Endothelial cell of umbilical vein (primary cell): ENCODE measurements around the gene MFSD6L. TPM values are rescaled to one million over a fixed set of nuclear protein-coding genes. Genes with fewer than 3 reads are reported as not detected.

Experiments
- BruUV-seq: library from RNA; stranded (reverse); fragments of 400-500 nt; replicated peaks from 2 replicates; lab custom pipeline; 2021; lab: Mats Ljungman, UMichigan
- CTCF ChIA-PET: fragments of 300-600, 350-600 bp; sonication (Branson Sonifier 250); formaldehyde crosslinking; loops from one replicate; lab custom pipeline; 2021; ENCODE audit warnings: antibody characterized with exemption, inconsistent platforms; lab: Charles Lee
- POLR2A ChIA-PET: fragments of 300-600, 350-600 bp; sonication (Branson Sonifier 250); formaldehyde crosslinking; loops from one replicate; lab custom pipeline; 2021; ENCODE audit warnings: antibody characterized with exemption, inconsistent platforms; lab: Charles Lee
- DNase-seq: peaks from one replicate; pipeline ENCODE4 v3.0.0-alpha.2; 2011; ENCODE audit warnings: low read depth, low spot score
- FAIRE-seq: peaks from 2 replicates; lab custom pipeline; 2011; peaks lifted over from hg19 to GRCh38; lab: Jason Lieb, UNC
- H2AFZ ChIP-seq: 2 replicates; pipeline ENCODE4 v1.6.0; 2012; ENCODE audit warnings: low read depth, low read length, control low read depth, inconsistent platforms
- H3K27ac ChIP-seq: 2 replicates; pipeline ENCODE4 v1.5.1; 2011; ENCODE audit warnings: low read depth, mild to moderate bottlenecking, control low read depth, low read length, moderate library complexity; ENCODE audit not compliant: insufficient read depth
- H3K27me3 ChIP-seq, 2 experiments: 2 replicates each; pipeline versions ENCODE4 v1.6.0 to v1.6.1; 2011; ENCODE audit warnings: low read length in 2 of 2, mixed read lengths in 1 of 2; ENCODE audit not compliant: control insufficient read depth in 2 of 2, insufficient read depth in 2 of 2
- H3K36me3 ChIP-seq, 2 experiments: 2 replicates in 1 of 2; 3 replicates in 1 of 2; pipeline ENCODE4 v1.5.1; 2011; ENCODE audit warnings: low read length in 2 of 2, mild to moderate bottlenecking in 1 of 2, moderate library complexity in 1 of 2; ENCODE audit not compliant: control insufficient read depth in 2 of 2, insufficient read depth in 2 of 2; ENCODE audit errors: extremely low read depth in 1 of 2
- H3K4me1 ChIP-seq: 3 replicates; pipeline ENCODE4 v1.5.1; 2011; ENCODE audit warnings: mild to moderate bottlenecking, low read length; ENCODE audit not compliant: control insufficient read depth, insufficient read depth; ENCODE audit errors: extremely low read depth
- H3K4me2 ChIP-seq: 2 replicates; pipeline ENCODE4 v1.6.1; 2011; ENCODE audit warnings: low read length, control low read depth, mixed read lengths; ENCODE audit not compliant: insufficient read depth
- H3K4me3 ChIP-seq, 3 experiments: fragments of 200-600 bp in 1 of 3; sonication (generic), shearing (Covaris generic) in 1 of 3; replicated peaks in 1 of 3; 2 replicates each; pipeline ENCODE4 v1.5.1; 2011 to 2016; ENCODE audit warnings: control low read depth in 3 of 3, low read length in 3 of 3, mild to moderate bottlenecking in 2 of 3, inconsistent platforms in 1 of 3, low read depth in 1 of 3, moderate library complexity in 1 of 3; ENCODE audit not compliant: insufficient read depth in 1 of 3
- H3K79me2 ChIP-seq: 2 replicates; pipeline ENCODE4 v1.6.0; 2012; ENCODE audit warnings: low read length, inconsistent platforms; ENCODE audit not compliant: control insufficient read depth, insufficient read depth
- H3K9ac ChIP-seq: replicated peaks from 2 replicates; pipeline ENCODE3; 2011; ENCODE audit warnings: low read length, control low read depth; ENCODE audit not compliant: insufficient read depth; ENCODE audit errors: extremely low read depth
- H3K9me1 ChIP-seq: replicated peaks from 3 replicates; pipeline ENCODE4 v1.6.0; 2011; ENCODE audit warnings: mild to moderate bottlenecking, low read length; ENCODE audit not compliant: control insufficient read depth, insufficient read depth; ENCODE audit errors: extremely low read depth
- H3K9me3 ChIP-seq: replicated peaks from 2 replicates; pipeline ENCODE4 v1.5.1; 2012; ENCODE audit warnings: low read length, inconsistent platforms; ENCODE audit not compliant: control insufficient read depth, insufficient read depth
- H4K20me1 ChIP-seq: replicated peaks from 2 replicates; pipeline ENCODE3; 2011; ENCODE audit warnings: mild to moderate bottlenecking, low read length; ENCODE audit not compliant: control insufficient read depth, insufficient read depth; ENCODE audit errors: extremely low read depth
- CTCF ChIP-seq, 2 donors: IDR thresholded peaks; 1 replicate in 1 of 2; 2 replicates in 1 of 2; pipeline ENCODE4 v1.5.1; 2011; ENCODE audit warnings: low read length in 2 of 2, mild to moderate bottlenecking in 2 of 2, moderate library complexity in 2 of 2, control low read depth in 1 of 2, inconsistent platforms in 1 of 2, low read depth in 1 of 2; ENCODE audit not compliant: insufficient read depth in 1 of 2; ENCODE audit errors: extremely low read depth in 1 of 2
- EZH2 ChIP-seq: IDR thresholded peaks from 2 replicates; pipeline ENCODE4 v1.6.1; 2012; ENCODE audit warnings: borderline replicate concordance, low read depth, mild to moderate bottlenecking, moderate library complexity, low read length, inconsistent platforms; ENCODE audit not compliant: severe bottlenecking
- FOS ChIP-seq: IDR thresholded peaks from 2 replicates; pipeline ENCODE4 v1.6.1; 2011; ENCODE audit warnings: mild to moderate bottlenecking, low read length, moderate library complexity, borderline replicate concordance; ENCODE audit not compliant: insufficient read depth
- GATA2 ChIP-seq: IDR thresholded peaks from 2 replicates; pipeline ENCODE4 v1.7.0; 2011; ENCODE audit warnings: low read depth, mild to moderate bottlenecking, moderate library complexity, mixed read lengths, low read length; ENCODE audit not compliant: insufficient read length, insufficient read depth
- JUN ChIP-seq: IDR thresholded peaks from 2 replicates; pipeline ENCODE4 v1.6.1; 2011; ENCODE audit warnings: borderline replicate concordance, low read depth; ENCODE audit not compliant: insufficient read length, insufficient read depth
- MYC ChIP-seq: IDR thresholded peaks from one replicate; pipeline ENCODE4 v1.6.1; 2011; ENCODE audit warnings: mild to moderate bottlenecking, low read depth, low read length
- POLR2A ChIP-seq: IDR thresholded peaks from 2 replicates; pipeline ENCODE4 v1.6.1; 2012; ENCODE audit warnings: low read depth, mild to moderate bottlenecking, control low read depth, low read length
- POLR2AphosphoS5 ChIP-seq: IDR thresholded peaks from 2 replicates; pipeline ENCODE4 v1.6.1; 2012; ENCODE audit warnings: low read depth, mild to moderate bottlenecking, control low read depth, low read length, moderate library complexity; ENCODE audit not compliant: insufficient read depth
- dilution Hi-C: fragments of 300-500 bp; cut with MboI; formaldehyde crosslinking; loops from one replicate; pipeline ENCODE4 v1.15.0; 2019; ENCODE audit warnings: low sequenced_read_pairs; ENCODE audit not compliant: extremely low pct_ligation_motif_present
- intact Hi-C: fragments of 100-400 bp; cut with micrococcal nuclease; formaldehyde crosslinking; loops from one replicate; pipeline ENCODE4 v1.10.0; 2022
- polyA plus RNA-seq, 4 experiments: library from polyadenylated mRNA; depleted of rRNA in 3 of 4; stranded (reverse) in 3 of 4; unstranded in 1 of 4; fragments of >200 nt; gene quantifications; 2 replicates each; pipeline versions ENCODE4 v1.2.1 to v1.2.3, GENCODE V29; 2011 to 2012; ENCODE audit warnings: missing spikeins in 1 of 4
- total RNA-seq: library from RNA; stranded (reverse); gene quantifications from 2 replicates; pipeline ENCODE4 v1.2.3, GENCODE V29; 2021
- TF ChIP-seq, protein P1 (sequence below): IDR thresholded peaks from 2 replicates; pipeline ENCODE4 v1.6.1; 2011; ENCODE audit not compliant: insufficient read depth, insufficient read length

Gene MFSD6L
- total and polyA plus RNA-seq, 2 donors (not counting 3 experiments of a cell fraction or from before 2014, with no cell fraction given), result not detected

DNA sequence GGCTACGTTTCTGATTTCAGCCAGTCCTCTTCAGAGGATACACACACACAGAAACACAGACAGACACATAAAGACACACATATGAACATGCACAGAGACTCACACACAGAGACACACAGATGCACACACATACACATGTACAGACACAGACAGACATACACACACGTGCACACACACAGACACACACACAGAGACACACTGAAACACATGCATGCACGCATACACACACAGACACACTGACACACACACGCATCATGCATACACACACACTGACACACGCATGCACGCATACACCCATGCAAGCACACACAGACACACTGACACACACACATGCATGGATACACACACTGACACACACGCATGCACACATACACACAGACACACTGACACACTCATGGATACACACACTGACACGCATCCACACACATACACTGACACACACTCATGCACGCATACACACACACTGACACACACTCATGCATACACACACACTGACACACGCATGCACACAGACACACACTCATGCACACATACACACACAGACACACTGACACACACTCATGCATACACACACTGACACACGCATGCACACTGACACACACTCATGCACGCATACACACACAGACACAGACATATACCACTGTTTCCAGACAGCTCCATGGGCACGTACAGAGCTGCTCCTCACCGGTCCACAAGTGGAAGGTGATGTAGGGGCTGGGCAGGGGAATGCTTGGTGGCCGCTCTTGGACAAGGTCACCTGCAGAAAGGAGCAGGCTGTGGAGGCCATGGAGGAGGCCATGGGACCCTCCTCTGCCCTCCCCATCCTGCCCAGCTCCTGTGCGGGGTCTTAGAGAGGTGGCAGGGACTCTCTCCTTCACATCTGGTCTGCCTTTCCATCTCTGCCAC lies 30.1 kb upstream of the MFSD6L start:
- intact Hi-C loops, result no loop called here
- H3K27me3 ChIP-seq, result no peaks in the 10 kb centered on the region
- no peak overlapping the region for H2AFZ ChIP-seq
- FAIRE-seq, result no peak
- H4K20me1 ChIP-seq, result no peaks in the 10 kb centered on the region
- ChIA-PET CTCF (no interaction called here), POLR2A (no interaction called here)
- H3K4me1 ChIP-seq, result no peaks in the 10 kb centered on the region
- H3K4me3 ChIP-seq, result no peak overlapping the region
- no peak overlapping the region for H3K9ac ChIP-seq
- H3K79me2 ChIP-seq, result no peaks in the 10 kb centered on the region
- H3K9me1 ChIP-seq, result no peaks in the 10 kb centered on the region
- no peaks in the 10 kb centered on the region for H3K36me3 ChIP-seq
- H3K27ac ChIP-seq, result no peak overlapping the region
- no peak overlapping the region for H3K4me2 ChIP-seq
- no TSS peak for BruUV-seq
- dilution Hi-C loops, result no loop called here
- TF ChIP-seq JUN, result no peak
- TF ChIP-seq CTCF (IDR thresholded peaks at IDR 0.05; ENCODE audit: extremely low read depth in 1 of 2, insufficient read depth in 1 of 2, low read depth in 1 of 2, low read length in 2 of 2), result no peak
- TF ChIP-seq MYC, result no peak
- no peak for TF ChIP-seq POLR2A
- no peak for TF ChIP-seq FOS
- TF ChIP-seq, protein P1, sequence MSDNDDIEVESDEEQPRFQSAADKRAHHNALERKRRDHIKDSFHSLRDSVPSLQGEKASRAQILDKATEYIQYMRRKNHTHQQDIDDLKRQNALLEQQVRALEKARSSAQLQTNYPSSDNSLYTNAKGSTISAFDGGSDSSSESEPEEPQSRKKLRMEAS, result no peak
- no peak for TF ChIP-seq GATA2
- TF ChIP-seq POLR2AphosphoS5, result no peak
- TF ChIP-seq EZH2, result no peak
- no peaks in the 10 kb centered on the region for H3K9me3 ChIP-seq
- DNase-seq, result no peak
